Adrenal gland (tissue), 12 donors: ENCODE results near the gene MACROH2A1. TPM values are rescaled to one million over a fixed set of nuclear protein-coding genes. Genes with fewer than 3 reads are reported as not detected.

Experiments
- DNase-seq, 7 donors: peaks; one replicate each; pipeline ENCODE4 v3.0.0-alpha.2; 2019 to 2020
- H3K27ac ChIP-seq, 5 donors: fragments of 200-600 bp; sonication (generic) in 4 of 5; 1 replicate in 3 of 5; 2 replicates in 2 of 5; pipeline versions ENCODE4 v1.5.1 to v1.8.0; 2016 to 2020; ENCODE audit warnings: mild to moderate bottlenecking in 1 of 5
- H3K27me3 ChIP-seq: fragments of 200-600 bp; 2 replicates; pipeline ENCODE4 v1.8.0; 2021
- H3K36me3 ChIP-seq, 2 donors: fragments of 200-600 bp; replicated peaks in 1 of 2; 1 replicate in 1 of 2; 2 replicates in 1 of 2; pipeline versions ENCODE4 v1.5.1 to v1.8.0; 2018 to 2022
- H3K4me1 ChIP-seq, 2 donors: fragments of 200-600 bp; replicated peaks in 1 of 2; 1 replicate in 1 of 2; 2 replicates in 1 of 2; pipeline versions ENCODE4 v1.5.1 to v1.8.0; 2018 to 2021
- H3K4me3 ChIP-seq, 4 donors: fragments of 200-600 bp; sonication (generic) in 3 of 4; one replicate each; pipeline ENCODE4 v1.5.1; 2016 to 2018
- H3K9me3 ChIP-seq, 3 donors: fragments of 200-600 bp; sonication (generic) in 1 of 3; replicated peaks in 1 of 3; 1 replicate in 2 of 3; 2 replicates in 1 of 3; pipeline versions ENCODE4 v1.5.1 to v1.8.0; 2016 to 2021
- CTCF ChIP-seq, 6 experiments: fragments of 450-650 bp in 4 of 6; fragments of 200-600 bp in 2 of 6; sonication (generic) in 1 of 6; IDR thresholded peaks; 1 replicate in 5 of 6; 2 replicates in 1 of 6; pipeline versions ENCODE4 v1.5.1 to v1.8.0; 2016 to 2021; ENCODE audit warnings: antibody characterized with exemption in 6 of 6, mild to moderate bottlenecking in 2 of 6, moderate library complexity in 1 of 6
- POLR2A ChIP-seq, 2 donors: fragments of 450-650 bp; IDR thresholded peaks; one replicate each; pipeline ENCODE4 v1.6.1; 2017; ENCODE audit warnings: antibody characterized with exemption in 2 of 2, mild to moderate bottlenecking in 2 of 2, moderate library complexity in 1 of 2
- WGBS, 4 donors: extraction: QIAGEN DNeasy Blood & Tissue Kit in 2 of 4; methylation state at CpG; one replicate each; pipeline versions ENCODE4 v1.1.5 to v1.1.7; 2013 to 2017; 5-methylcytosine and 5-hydroxymethylcytosine counted together
- intact Hi-C, 2 donors: fragments of 100-400 bp; cut with DNase I; formaldehyde crosslinking; loops; one replicate each; pipeline versions ENCODE4 v1.14.1 to v1.15.0; 2022 to 2023
- polyA plus RNA-seq, 3 donors: library from polyadenylated mRNA; stranded (reverse); fragments of 200-250 nt in 2 of 3; fragments of 350-450 nt in 1 of 3; fragmentation: Illumina TruSeq in 1 of 3; extraction: RNeasy Lipid Tissue Mini Kit (QIAGEN cat#74804) in 1 of 3; gene quantifications; one replicate each; pipeline ENCODE4 v1.2.3, GENCODE V29; 2013 to 2014
- total RNA-seq, 9 donors: library from RNA; depleted of rRNA in 4 of 9; stranded (reverse); fragments of >200 nt in 4 of 9; fragments of 120-200 nt in 1 of 9; fragmentation: NEBNext Ultra II Directional in 1 of 9; extraction: Animal tissue kit (Norgen Biotek cat#: 25700) in 1 of 9; gene quantifications; one replicate each; pipeline versions ENCODE4 v1.1.0 to v1.2.4, GENCODE V29; 2013 to 2023
- donor health status: healthy with polysubstance abuse.
- donor health status: Bipolar disorder and iron deficiency.
- donor health status: DM: yes; HTN: yes; CAD: no.
- donor health status: DM: no; HTN: no; CAD: no.
- donor health status: DM: no; HTN: no; CAD: no.
- donor health status: DM: yes; HTN: yes; CAD: no.

The MACROH2A1 gene
- total and polyA plus RNA-seq, 12 donors: 77.2 to 241 (median 144) TPM

- Histone ChIP-seq H3K4me3 (no peak overlapping the region), H3K9me3 (no peaks in the 10 kb centered on the region), H3K4me1 (peaks cover 8 to 17% of the 10 kb centered on the region in 2 donors), H3K36me3 (peaks cover 0 to 21% of the 10 kb centered on the region in 2 donors), H3K27me3 (no peaks in the 10 kb centered on the region), H3K27ac (no peak overlapping the region)
- no peak for DNase-seq
- intact Hi-C loops: no loop called here
- 70 to 77% (median 76%) methylated on average over 13 of the region's 13 CpGs for WGBS, 4 donors
- TF ChIP-seq CTCF (IDR thresholded peaks at IDR 0.05): no peak
- TF ChIP-seq POLR2A (IDR thresholded peaks at IDR 0.05): no peak
Observed at GRCh38 chr5:135376961-135377624, 21.9 kb downstream of the MACROH2A1 start.

GRCh38 chr5:135375040-135375793 lies 23.8 kb downstream of the MACROH2A1 start:
- no peak overlapping the region for H3K4me3 ChIP-seq
- peaks cover 0 to 19% of the 10 kb centered on the region in 2 donors for H3K36me3 ChIP-seq
- 79 to 85% (median 82%) methylated on average over 6 of the region's 6 CpGs for WGBS, 4 donors
- no peak for DNase-seq
- H3K27me3 ChIP-seq: no peaks in the 10 kb centered on the region
- no peak overlapping the region for H3K27ac ChIP-seq
- H3K4me1 ChIP-seq: peaks cover 8 to 13% of the 10 kb centered on the region in 2 donors
- no peak for TF ChIP-seq POLR2A (IDR thresholded peaks at IDR 0.05)
- no peak for TF ChIP-seq CTCF (IDR thresholded peaks at IDR 0.05)
- H3K9me3 ChIP-seq: no peaks in the 10 kb centered on the region
- intact Hi-C loops: no loop called here

- WGBS, 4 donors: 87 to 88% (median 88%) methylated on average over 7 of the region's 7 CpGs
- Histone ChIP-seq H3K27me3 (no peaks in the 10 kb centered on the region), H3K4me1 (no peaks in the 10 kb centered on the region), H3K27ac (no peak overlapping the region), H3K36me3 (peaks cover 0 to 23% of the 10 kb centered on the region in 2 donors), H3K9me3 (no peaks in the 10 kb centered on the region), H3K4me3 (no peak overlapping the region)
- intact Hi-C loops: no loop called here
- DNase-seq: no peak
- no peak for TF ChIP-seq CTCF (IDR thresholded peaks at IDR 0.05)
Observed at GRCh38 chr5:135373736-135374515, 25.1 kb downstream of the MACROH2A1 start.
